Measurements from ENCODE around the gene PDS5A.

DNA sequence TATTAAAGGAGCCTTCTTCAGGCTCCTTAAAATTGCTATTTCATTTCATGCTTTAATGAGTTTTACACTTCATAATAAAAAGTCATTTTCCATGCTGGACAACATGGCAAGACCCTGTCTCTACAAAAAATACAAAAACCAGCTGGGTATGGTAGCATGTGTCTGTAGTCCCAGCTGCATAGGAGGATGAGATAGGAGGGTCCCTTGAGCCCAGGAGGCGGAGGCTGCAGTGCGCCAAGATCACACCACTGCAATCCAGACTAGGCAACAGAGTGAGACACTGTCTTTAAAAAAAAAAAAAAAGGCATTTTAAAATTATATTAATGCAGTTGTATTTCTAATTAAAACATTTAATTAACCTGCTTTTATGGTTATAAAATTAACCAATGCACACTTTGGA lies 49.2 kb downstream of the PDS5A start:
- TF ChIP-seq CTCF (IDR thresholded peaks at IDR 0.05) (no peak), POLR2A (IDR thresholded peaks at IDR 0.05) (no peak)
